B cell (primary cell): ENCODE results near the gene PREX1. TPM values are rescaled to one million over a fixed set of nuclear protein-coding genes. Genes with fewer than 3 reads are reported as not detected.

Experiments
- ATAC-seq: fragments of 200-7000 bp; cut with Tn5 transposase; one replicate; pipeline ENCODE4 v1.10.0; 2021; ENCODE audit warnings: low read depth, mild to moderate bottlenecking, moderate number of reproducible peaks, moderate library complexity
- CTCF ChIA-PET: fragments of 350-600 bp; sonication (Branson Sonifier 250); formaldehyde crosslinking; loops from one replicate; lab custom pipeline; 2021; ENCODE audit warnings: antibody characterized with exemption, inconsistent platforms; lab: Charles Lee
- POLR2A ChIA-PET: fragments of 350-600 bp; sonication (Branson Sonifier 250); formaldehyde crosslinking; loops from one replicate; lab custom pipeline; 2021; ENCODE audit warnings: antibody characterized with exemption; lab: Charles Lee
- DNase-seq: peaks from one replicate; pipeline ENCODE4 v3.0.0; 2013
- H2AFZ ChIP-seq: 2 replicates; pipeline ENCODE4 v1.6.1; 2012; ENCODE audit warnings: mild to moderate bottlenecking, low read depth, low read length; ENCODE audit not compliant: insufficient read depth, poor library complexity, severe bottlenecking
- H3K27ac ChIP-seq, 2 donors: 1 replicate in 1 of 2; 2 replicates in 1 of 2; pipeline ENCODE4 v1.5.1; 2012 to 2013; ENCODE audit warnings: low read length in 2 of 2, mild to moderate bottlenecking in 2 of 2, moderate library complexity in 1 of 2
- H3K27me3 ChIP-seq, 4 experiments: fragments of 200-600 bp in 1 of 4; sonication (generic) in 1 of 4; replicated peaks in 1 of 4; 1 replicate in 2 of 4; 2 replicates in 2 of 4; pipeline versions ENCODE4 v1.6.1 to v1.7.0; 2013 to 2016; ENCODE audit warnings: low read length in 3 of 4, mild to moderate bottlenecking in 2 of 4, mixed read lengths in 1 of 4, moderate library complexity in 1 of 4; ENCODE audit not compliant: insufficient read depth in 4 of 4, control insufficient read depth in 3 of 4; ENCODE audit errors: control extremely low read depth in 1 of 4
- H3K36me3 ChIP-seq, 2 experiments: replicated peaks in 1 of 2; 1 replicate in 1 of 2; 2 replicates in 1 of 2; pipeline versions ENCODE4 v1.6.1 to v1.7.1; 2013; ENCODE audit warnings: low read length in 1 of 2; ENCODE audit not compliant: insufficient read depth in 2 of 2, control insufficient read depth in 1 of 2; ENCODE audit errors: control extremely low read depth in 1 of 2, extremely low read depth in 1 of 2
- H3K4me1 ChIP-seq, 2 donors: fragments of 200-600 bp in 1 of 2; sonication (generic) in 1 of 2; 1 replicate in 1 of 2; 2 replicates in 1 of 2; pipeline versions ENCODE4 v1.5.1 to v1.6.1; 2013 to 2017; ENCODE audit warnings: low read length in 2 of 2; ENCODE audit not compliant: control insufficient read depth in 2 of 2, insufficient read depth in 2 of 2
- H3K4me2 ChIP-seq: replicated peaks from 2 replicates; pipeline ENCODE3; 2012; ENCODE audit warnings: mild to moderate bottlenecking, low read depth, low read length; ENCODE audit not compliant: poor library complexity, severe bottlenecking
- H3K4me3 ChIP-seq, 5 experiments: fragments of 200-600 bp in 1 of 5; sonication (generic) in 1 of 5; 1 replicate in 3 of 5; 2 replicates in 2 of 5; pipeline versions ENCODE4 v1.5.1 to v1.7.0; 2011 to 2016; ENCODE audit warnings: low read length in 4 of 5, mild to moderate bottlenecking in 4 of 5, low read depth in 2 of 5, control low read depth in 1 of 5, moderate library complexity in 1 of 5; ENCODE audit not compliant: insufficient read depth in 1 of 5; ENCODE audit errors: control extremely low read depth in 1 of 5, extremely low read depth in 1 of 5
- H3K79me2 ChIP-seq: fragments of 200-600 bp; sonication (generic); one replicate; pipeline ENCODE4 v1.6.0; 2016; ENCODE audit warnings: low read length; ENCODE audit not compliant: control insufficient read depth, insufficient read depth
- H3K9ac ChIP-seq: fragments of 200-600 bp; sonication (generic); 2 replicates; pipeline ENCODE4 v1.6.1; 2017; ENCODE audit warnings: mild to moderate bottlenecking, low read length, moderate library complexity
- H3K9me3 ChIP-seq, 3 donors: one replicate each; pipeline versions ENCODE4 v1.6.1 to v1.7.1; 2013; ENCODE audit warnings: low read length in 2 of 3; ENCODE audit not compliant: control insufficient read depth in 2 of 3, insufficient read depth in 1 of 3; ENCODE audit errors: control extremely low read depth in 1 of 3
- H4K20me1 ChIP-seq: 2 replicates; pipeline ENCODE4 v1.6.0; 2012; ENCODE audit warnings: mild to moderate bottlenecking, low read length; ENCODE audit not compliant: insufficient read depth, control insufficient read depth, poor library complexity, severe bottlenecking
- H3K27ac Mint-ChIP-seq: one replicate; pipeline ENCODE4 v1.8.0; 2021; ENCODE audit warnings: mixed read lengths
- H3K27me3 Mint-ChIP-seq: one replicate; pipeline ENCODE4 v1.8.0; 2021; ENCODE audit warnings: mixed read lengths
- H3K4me1 Mint-ChIP-seq: one replicate; pipeline ENCODE4 v1.8.0; 2021; ENCODE audit warnings: mixed read lengths
- H3K4me3 Mint-ChIP-seq: one replicate; pipeline ENCODE4 v1.8.0; 2021; ENCODE audit warnings: mixed read lengths
- H3K9me3 Mint-ChIP-seq: one replicate; pipeline ENCODE4 v1.8.0; 2022; ENCODE audit warnings: mixed read lengths; ENCODE audit not compliant: insufficient read depth
- CTCF ChIP-seq: fragments of 200-600 bp; IDR thresholded peaks from one replicate; pipeline ENCODE4 v1.8.0; 2022; ENCODE audit warnings: antibody characterized with exemption, mild to moderate bottlenecking
- EZH2 ChIP-seq: IDR thresholded peaks from 2 replicates; pipeline ENCODE4 v1.6.1; 2012; ENCODE audit warnings: borderline replicate concordance, low read depth, mild to moderate bottlenecking, moderate library complexity, low read length; ENCODE audit not compliant: insufficient read depth, poor library complexity, severe bottlenecking
- WGBS: methylation state at CpG from one replicate; pipeline ENCODE4 v1.1.5; 2013; ENCODE audit warnings: missing lambda C conversion rate; ENCODE audit not compliant: insufficient coverage; 5-methylcytosine and 5-hydroxymethylcytosine counted together
- intact Hi-C: fragments of 100-400 bp; cut with micrococcal nuclease; formaldehyde crosslinking; loops from one replicate; pipeline ENCODE4 v1.10.0; 2022
- polyA plus RNA-seq: library from polyadenylated mRNA; depleted of rRNA; stranded (reverse); fragments of >200 nt; gene quantifications from 2 replicates; pipeline ENCODE4 v1.2.3, GENCODE V29; 2012
- total RNA-seq, 2 donors: library from RNA; stranded (reverse); fragments of 120-200 nt in 1 of 2; gene quantifications; 1 replicate in 1 of 2; 2 replicates in 1 of 2; pipeline versions ENCODE4 v1.2.3 to v1.2.4, GENCODE V29; 2013 to 2022

PREX1 gene
- total and polyA plus RNA-seq, 2 donors (not counting 1 experiment from before 2014, with no cell fraction given) = 79.1 to 99.4 TPM

- WGBS = 58% methylated on average over 15 of the region's 15 CpGs
These were observed 79.9 kb downstream of the PREX1 start for GRCh38 chr20:48747840-48748414.

GRCh38 chr20:48745330-48745729 is 82.5 kb downstream of the PREX1 start:
- Histone ChIP-seq H3K36me3 (peaks cover 0 to 59% of the 10 kb centered on the region in 2 experiments), H3K9ac (no peak overlapping the region), H3K9me3 (no peaks in the 10 kb centered on the region), H2AFZ (no peak overlapping the region), H3K4me3 (no peak overlapping the region), H3K4me2 (no peak overlapping the region), H3K4me1 (peaks cover 35 to 48% of the 10 kb centered on the region in 2 donors), H3K79me2 (peaks cover 86% of the 10 kb centered on the region), H3K27ac (no peak overlapping the region), H4K20me1 (peaks cover 81% of the 10 kb centered on the region), H3K27me3 (no peaks in the 10 kb centered on the region)
- POLR2A ChIA-PET = no interaction called here
- DNase-seq (no peak), ATAC-seq (no peak)
- H3K4me3 Mint-ChIP-seq = no peak overlapping the region
- no CpG with 5 or more reads among the region's 6 CpGs for WGBS
- TF ChIP-seq EZH2 (no peak), CTCF (no peak)
- intact Hi-C loops = no loop called here
- CTCF ChIA-PET = interaction anchor here (0.9 kb wide), 1 partner anchor 132 kb away, joined by 3 read pairs; no protein-coding TSS in a partner anchor
- no peaks in the 10 kb centered on the region for H3K9me3 Mint-ChIP-seq
- peaks cover 45% of the 10 kb centered on the region for H3K4me1 Mint-ChIP-seq
- H3K27me3 Mint-ChIP-seq = no peaks in the 10 kb centered on the region
- H3K27ac Mint-ChIP-seq = peak overlapping the region; percentile 20

More at GRCh38 chr20:48747840-48748414, 79.9 kb downstream of the PREX1 start:
- peaks cover 0 to 6% (median 0%) of the 10 kb centered on the region in 3 donors for H3K9me3 ChIP-seq
- H3K4me1 ChIP-seq = peaks cover 58 to 62% of the 10 kb centered on the region in 2 donors
- CTCF ChIA-PET = interaction anchor here (0.6 to 1.9 kb wide), 3 partner anchors 11 to 809 kb away, joined by 3 to 8 read pairs (median 4); no protein-coding TSS in a partner anchor
- H3K27me3 ChIP-seq = no peaks in the 10 kb centered on the region
- POLR2A ChIA-PET = no interaction called here
- peaks cover 90% of the 10 kb centered on the region for H3K79me2 ChIP-seq
- no peak for TF ChIP-seq EZH2
- H4K20me1 ChIP-seq = peaks cover 86% of the 10 kb centered on the region
- Mint-ChIP-seq H3K4me1 (peaks cover 65% of the 10 kb centered on the region), H3K4me3 (no peak overlapping the region), H3K27ac (no peak overlapping the region), H3K27me3 (no peaks in the 10 kb centered on the region), H3K9me3 (no peaks in the 10 kb centered on the region)
- H3K36me3 ChIP-seq = peaks cover 0 to 45% of the 10 kb centered on the region in 2 experiments
- H3K27ac ChIP-seq = peak overlapping the region; percentile 33 to 62
- no peak overlapping the region for H3K9ac ChIP-seq
- peak overlapping the region; percentile 49 for H3K4me2 ChIP-seq
- no peak for DNase-seq
- no peak for ATAC-seq
- intact Hi-C loops = no loop called here
- H2AFZ ChIP-seq = no peak overlapping the region
- H3K4me3 ChIP-seq = no peak overlapping the region
